ENCODE results near the gene CASK. TPM values are rescaled to one million over a fixed set of nuclear protein-coding genes. Genes with fewer than 3 reads are reported as not detected.
"Not testable (repeated sequence)": the region's sequence is repeated elsewhere in the genome, so short reads cannot be mapped to it uniquely, and the experiment has no call there.

Gene CASK
- total and polyA plus RNA-seq, 9 donors: 17.5 to 41.5 (median 25.4) TPM

DNA sequence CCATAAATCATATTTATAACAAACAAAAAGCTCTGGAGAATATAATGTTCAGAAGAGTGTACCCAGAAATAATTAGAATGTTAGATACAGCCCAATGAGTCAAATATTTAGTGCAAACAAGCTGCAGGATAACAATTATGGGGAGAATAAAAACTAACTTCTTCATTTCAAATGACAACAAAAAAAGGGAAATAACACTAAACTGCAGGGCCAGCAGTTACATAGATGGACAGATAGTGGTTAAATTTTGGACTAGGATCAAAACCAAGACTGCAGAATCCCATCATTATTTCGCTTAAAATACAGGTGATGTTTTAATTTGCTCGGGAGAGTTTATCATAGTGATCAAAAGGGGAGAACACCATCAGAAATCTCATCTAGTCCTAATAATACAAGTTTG, 235.2 kb downstream of the CASK start:
- H3K4me1 ChIP-seq (ENCODE audit: control insufficient read depth, insufficient read depth, low read length): no peaks in the 10 kb centered on the region
- no peaks in the 10 kb centered on the region for H3K9me3 ChIP-seq (replicated peaks; ENCODE audit: control insufficient read depth, low read depth, low read length)
- WGBS (ENCODE audit: insufficient coverage): no CpG with 5 or more reads among the region's 2 CpGs
- H3K36me3 ChIP-seq (ENCODE audit: control insufficient read depth, insufficient read depth, low read length): no peaks in the 10 kb centered on the region
- H3K4me3 ChIP-seq (ENCODE audit: low read length): no peak overlapping the region
- H3K27me3 ChIP-seq (ENCODE audit: control insufficient read depth, insufficient read depth, low read length): peaks cover 8% of the 10 kb centered on the region
- no peak overlapping the region for H3K27ac ChIP-seq (ENCODE audit: low read length)
- no peak for DNase-seq

- H3K9me3 ChIP-seq (replicated peaks; ENCODE audit: control insufficient read depth, low read depth, low read length): no peaks in the 10 kb centered on the region
- H3K4me1 ChIP-seq (ENCODE audit: control insufficient read depth, insufficient read depth, low read length): no peaks in the 10 kb centered on the region
- no peak overlapping the region for H3K4me3 ChIP-seq (ENCODE audit: low read length)
- H3K36me3 ChIP-seq (ENCODE audit: control insufficient read depth, insufficient read depth, low read length): no peaks in the 10 kb centered on the region
- H3K27me3 ChIP-seq (ENCODE audit: control insufficient read depth, insufficient read depth, low read length): peaks cover 10% of the 10 kb centered on the region
- no peak for DNase-seq
- no CpG with 5 or more reads among the region's 4 CpGs for WGBS (ENCODE audit: insufficient coverage)
- no peak overlapping the region for H3K27ac ChIP-seq (ENCODE audit: low read length)
Observed at GRCh38 chrX:41686788-41687187, 236.6 kb downstream of the CASK start.

GRCh38 chrX:41684940-41685339, 238.4 kb downstream of the CASK start:
- no CpG with 5 or more reads among the region's 2 CpGs for WGBS (ENCODE audit: insufficient coverage)
- no peaks in the 10 kb centered on the region for H3K9me3 ChIP-seq (replicated peaks; ENCODE audit: control insufficient read depth, low read depth, low read length)

GRCh38 chrX:41684138-41684537, 239.2 kb downstream of the CASK start:
- Histone ChIP-seq H3K4me1 (ENCODE audit: control insufficient read depth, insufficient read depth, low read length) (no peaks in the 10 kb centered on the region), H3K9me3 (replicated peaks; ENCODE audit: control insufficient read depth, low read depth, low read length) (no peaks in the 10 kb centered on the region), H3K27ac (ENCODE audit: low read length) (no peak overlapping the region), H3K36me3 (ENCODE audit: control insufficient read depth, insufficient read depth, low read length) (no peaks in the 10 kb centered on the region), H3K27me3 (ENCODE audit: control insufficient read depth, insufficient read depth, low read length) (peaks cover 6% of the 10 kb centered on the region), H3K4me3 (ENCODE audit: low read length) (no peak overlapping the region)
- WGBS (ENCODE audit: insufficient coverage): 60% methylated on average over 1 of the region's 3 CpGs
- no peak for DNase-seq

More at GRCh38 chrX:41684940-41685339, 238.4 kb downstream of the CASK start:
- Histone ChIP-seq H3K27me3 (ENCODE audit: control insufficient read depth, insufficient read depth, low read length) (peaks cover 6% of the 10 kb centered on the region), H3K27ac (ENCODE audit: low read length) (no peak overlapping the region), H3K4me1 (ENCODE audit: control insufficient read depth, insufficient read depth, low read length) (no peaks in the 10 kb centered on the region), H3K4me3 (ENCODE audit: low read length) (no peak overlapping the region), H3K36me3 (ENCODE audit: control insufficient read depth, insufficient read depth, low read length) (no peaks in the 10 kb centered on the region)
- DNase-seq: no peak

DNA sequence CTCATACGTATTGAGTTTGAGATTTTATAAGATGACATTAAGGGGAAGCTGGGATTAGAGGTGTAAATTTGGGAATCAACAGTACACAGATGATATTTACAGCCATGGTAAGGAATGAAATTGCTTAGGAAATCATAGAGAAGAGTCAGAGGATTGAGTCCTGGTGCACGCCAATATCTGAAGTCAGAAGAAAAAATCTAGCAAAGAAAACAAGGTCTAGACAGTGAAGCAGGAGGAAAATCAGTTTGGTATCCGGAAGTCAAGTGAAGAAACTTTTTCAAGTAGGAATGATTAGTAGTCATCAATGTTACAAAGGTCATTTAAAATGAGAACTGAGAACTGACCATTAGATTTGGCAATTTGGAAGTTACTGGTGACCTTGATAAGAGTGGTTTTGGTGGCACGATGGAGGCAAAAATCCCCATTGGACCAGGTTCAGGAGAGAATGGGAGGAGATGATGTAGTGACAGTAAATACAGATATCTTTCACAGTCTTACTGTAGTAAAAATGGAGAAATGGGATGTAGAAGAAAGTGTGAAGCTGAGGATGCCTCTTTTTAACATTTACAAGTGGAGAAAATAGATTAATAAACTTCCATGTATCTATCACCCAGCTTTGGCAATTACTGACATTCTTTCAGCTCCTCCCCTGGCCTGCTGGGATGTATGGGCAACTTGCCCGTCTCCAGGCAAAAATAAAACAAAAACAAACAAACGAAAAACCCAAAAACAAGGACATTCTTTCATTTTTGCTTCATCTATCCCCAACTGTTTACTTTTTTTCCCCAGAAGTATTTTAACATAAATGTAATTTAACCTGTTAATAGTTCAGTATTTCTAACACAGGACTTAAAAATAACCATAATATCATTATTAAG, 245.9 kb downstream of the CASK start:
- peak; percentile 32 for DNase-seq
- H3K27ac ChIP-seq (ENCODE audit: low read length): no peak overlapping the region
- WGBS (ENCODE audit: insufficient coverage): 77% methylated on average over 3 of the region's 6 CpGs

DNA sequence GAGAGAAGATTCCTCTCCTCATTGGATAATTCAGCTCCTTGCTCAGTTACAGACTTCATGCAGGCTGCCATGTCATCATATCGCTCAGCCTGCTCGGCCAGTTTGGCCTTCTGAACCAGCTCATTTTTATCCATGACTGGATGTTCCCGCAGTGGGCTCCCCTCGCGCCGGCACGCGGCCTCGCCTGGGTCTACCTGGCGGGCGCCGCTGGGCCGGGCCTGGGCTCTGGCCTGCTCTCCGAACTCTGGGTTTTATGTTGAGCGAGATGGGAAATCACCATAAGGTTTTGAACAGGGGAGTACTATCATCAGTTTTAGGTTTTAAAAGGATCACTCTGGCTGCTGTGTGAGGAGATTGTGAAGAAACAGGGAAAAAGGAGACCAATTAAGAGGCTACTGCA, 247.0 kb downstream of the CASK start:
- not testable (repeated sequence) for H3K4me1 ChIP-seq (ENCODE audit: control insufficient read depth, insufficient read depth, low read length)
- WGBS (ENCODE audit: insufficient coverage): 91% methylated on average over 6 of the region's 15 CpGs

More for the DNA sequence above, 245.9 kb downstream of the CASK start:
- Histone ChIP-seq H3K4me1 (ENCODE audit: control insufficient read depth, insufficient read depth, low read length) (no peaks in the 10 kb centered on the region), H3K4me3 (ENCODE audit: low read length) (no peak overlapping the region), H3K9me3 (replicated peaks; ENCODE audit: control insufficient read depth, low read depth, low read length) (no peaks in the 10 kb centered on the region), H3K27me3 (ENCODE audit: control insufficient read depth, insufficient read depth, low read length) (peaks cover 4% of the 10 kb centered on the region), H3K36me3 (ENCODE audit: control insufficient read depth, insufficient read depth, low read length) (no peaks in the 10 kb centered on the region)

DNA sequence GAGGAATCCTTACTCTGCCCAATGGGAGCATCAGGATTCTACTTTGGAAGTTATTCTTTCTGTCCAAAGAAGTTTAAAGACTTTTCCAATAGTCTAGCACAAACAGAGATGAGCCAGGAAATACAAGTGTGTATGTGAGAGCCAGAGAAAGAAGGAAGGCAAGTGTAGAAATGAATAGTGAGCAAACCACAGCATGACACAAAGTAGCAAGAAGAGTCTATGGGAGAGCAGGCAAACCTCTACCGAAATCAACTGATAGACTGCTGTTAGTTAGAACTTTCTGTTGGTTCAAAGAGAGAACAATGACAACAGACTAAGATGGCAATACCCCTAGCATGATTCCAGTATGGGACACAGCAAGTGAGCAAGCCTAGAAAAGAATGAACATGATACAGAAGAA, 250.7 kb downstream of the CASK start:
- no peaks in the 10 kb centered on the region for H3K9me3 ChIP-seq (replicated peaks; ENCODE audit: control insufficient read depth, low read depth, low read length)
- no peak for DNase-seq
- no peak overlapping the region for H3K4me3 ChIP-seq (ENCODE audit: low read length)
- no peaks in the 10 kb centered on the region for H3K36me3 ChIP-seq (ENCODE audit: control insufficient read depth, insufficient read depth, low read length)
- no peak overlapping the region for H3K27ac ChIP-seq (ENCODE audit: low read length)
- H3K4me1 ChIP-seq (ENCODE audit: control insufficient read depth, insufficient read depth, low read length): no peaks in the 10 kb centered on the region
- peaks cover 10% of the 10 kb centered on the region for H3K27me3 ChIP-seq (ENCODE audit: control insufficient read depth, insufficient read depth, low read length)
- WGBS (ENCODE audit: insufficient coverage): 20% methylated on average over 1 of the region's 1 CpG

More for the DNA sequence above, 247.0 kb downstream of the CASK start:
- not testable (repeated sequence) for H3K27ac ChIP-seq (ENCODE audit: low read length); DNase-seq; H3K9me3 ChIP-seq (replicated peaks; ENCODE audit: control insufficient read depth, low read depth, low read length); H3K36me3 ChIP-seq (ENCODE audit: control insufficient read depth, insufficient read depth, low read length); H3K27me3 ChIP-seq (ENCODE audit: control insufficient read depth, insufficient read depth, low read length); H3K4me3 ChIP-seq (ENCODE audit: low read length)

GRCh38 chrX:41671082-41671481, 252.3 kb downstream of the CASK start:
- WGBS (ENCODE audit: insufficient coverage): no CpG with 5 or more reads among the region's 1 CpG

GRCh38 chrX:41670112-41670511, 253.2 kb downstream of the CASK start:
- Histone ChIP-seq H3K4me1 (ENCODE audit: control insufficient read depth, insufficient read depth, low read length) (no peaks in the 10 kb centered on the region), H3K9me3 (replicated peaks; ENCODE audit: control insufficient read depth, low read depth, low read length) (no peaks in the 10 kb centered on the region), H3K4me3 (ENCODE audit: low read length) (no peak overlapping the region), H3K27me3 (ENCODE audit: control insufficient read depth, insufficient read depth, low read length) (peaks cover 16% of the 10 kb centered on the region), H3K27ac (ENCODE audit: low read length) (no peak overlapping the region), H3K36me3 (ENCODE audit: control insufficient read depth, insufficient read depth, low read length) (no peaks in the 10 kb centered on the region)
- DNase-seq: no peak

More at GRCh38 chrX:41671082-41671481, 252.3 kb downstream of the CASK start:
- Histone ChIP-seq H3K4me3 (ENCODE audit: low read length) (no peak overlapping the region), H3K27me3 (ENCODE audit: control insufficient read depth, insufficient read depth, low read length) (peaks cover 13% of the 10 kb centered on the region), H3K36me3 (ENCODE audit: control insufficient read depth, insufficient read depth, low read length) (no peaks in the 10 kb centered on the region), H3K27ac (ENCODE audit: low read length) (no peak overlapping the region), H3K9me3 (replicated peaks; ENCODE audit: control insufficient read depth, low read depth, low read length) (no peaks in the 10 kb centered on the region), H3K4me1 (ENCODE audit: control insufficient read depth, insufficient read depth, low read length) (no peaks in the 10 kb centered on the region)
- no peak for DNase-seq

- WGBS (ENCODE audit: insufficient coverage): no CpG with 5 or more reads among the region's 3 CpGs
- H3K4me1 ChIP-seq (ENCODE audit: control insufficient read depth, insufficient read depth, low read length): peaks cover 2% of the 10 kb centered on the region
- no peak overlapping the region for H3K27ac ChIP-seq (ENCODE audit: low read length)
- H3K4me3 ChIP-seq (ENCODE audit: low read length): no peak overlapping the region
- H3K27me3 ChIP-seq (ENCODE audit: control insufficient read depth, insufficient read depth, low read length): peaks cover 18% of the 10 kb centered on the region
- H3K9me3 ChIP-seq (replicated peaks; ENCODE audit: control insufficient read depth, low read depth, low read length): no peaks in the 10 kb centered on the region
- no peaks in the 10 kb centered on the region for H3K36me3 ChIP-seq (ENCODE audit: control insufficient read depth, insufficient read depth, low read length)
- DNase-seq: no peak
Observed at GRCh38 chrX:41667631-41668030, 255.7 kb downstream of the CASK start.

All from muscle of leg (tissue), 11 donors.